Psoas muscle (tissue), 8 donors: ENCODE data around the gene ALDH1A2. TPM values are rescaled to one million over a fixed set of nuclear protein-coding genes. Genes with fewer than 3 reads are reported as not detected.

ENCODE experiments used
- ATAC-seq, 4 donors: fragments of 200-7000 bp; cut with Tn5 transposase; one replicate each; pipeline ENCODE4 v1.9.1; 2020; ENCODE audit warnings: moderate library complexity in 3 of 4, mild to moderate bottlenecking in 2 of 4
- DNase-seq, 2 donors: peaks; one replicate each; pipeline ENCODE4 v3.0.0-alpha.2; 2020
- H3K27ac ChIP-seq: fragments of 200-600 bp; one replicate; pipeline ENCODE4 v1.8.0; 2022
- H3K27me3 ChIP-seq, 3 donors: fragments of 200-600 bp in 1 of 3; one replicate each; pipeline versions ENCODE4 v1.6.1 to v1.8.0; 2013 to 2022; ENCODE audit warnings: low read length in 2 of 3, mild to moderate bottlenecking in 2 of 3, moderate library complexity in 1 of 3; ENCODE audit not compliant: insufficient read depth in 3 of 3
- H3K36me3 ChIP-seq, 2 donors: fragments of 200-600 bp in 1 of 2; one replicate each; pipeline versions ENCODE4 v1.6.1 to v1.8.0; 2013 to 2022; ENCODE audit warnings: low read depth in 1 of 2, mild to moderate bottlenecking in 1 of 2, moderate library complexity in 1 of 2; ENCODE audit not compliant: insufficient read depth in 1 of 2
- H3K4me1 ChIP-seq: fragments of 200-600 bp; one replicate; pipeline ENCODE4 v1.8.0; 2022
- H3K4me3 ChIP-seq: fragments of 200-600 bp; one replicate; pipeline ENCODE4 v1.8.0; 2022; ENCODE audit warnings: mild to moderate bottlenecking
- H3K9me3 ChIP-seq: fragments of 200-600 bp; one replicate; pipeline ENCODE4 v1.8.0; 2022
- WGBS, 3 donors: extraction: QIAGEN DNeasy Blood & Tissue Kit; methylation state at CpG; one replicate each; pipeline versions ENCODE4 v1.1.6 to v1.1.7; 2013; 5-methylcytosine and 5-hydroxymethylcytosine counted together
- intact Hi-C, 2 donors: fragments of 100-400 bp; cut with DNase I; formaldehyde crosslinking; loops; one replicate each; pipeline versions ENCODE4 v1.11.0 to v1.14.2; 2022
- polyA plus RNA-seq, 3 donors: library from polyadenylated mRNA; stranded (reverse); fragments of 200-250 nt; gene quantifications; one replicate each; pipeline ENCODE4 v1.2.3, GENCODE V29; 2013
- total RNA-seq, 4 donors: library from RNA; stranded (reverse); fragmentation: NEBNext Ultra II Directional in 2 of 4; extraction: Animal tissue kit (Norgen Biotek cat#: 25700) in 2 of 4; gene quantifications; one replicate each; pipeline versions ENCODE4 v1.2.1 to v1.2.4, GENCODE V29; 2021 to 2023
- TF ChIP-seq, protein P1 (sequence below): fragments of 200-600 bp; IDR thresholded peaks from one replicate; pipeline ENCODE4 v1.8.0; 2022; ENCODE audit warnings: antibody characterized with exemption
- donor health status: healthy with polysubstance abuse.
- donor health status: DM: no; HTN: no; CAD: no; lungs with moderate emphysema.
- donor health status: Bipolar disorder and iron deficiency.
- donor health status: healthy.
- donor health status: DM: yes; HTN: yes; CAD: no.
- donor health status: DM: no; HTN: no; CAD: no.
- donor health status: DM: no; HTN: no; CAD: no.
- donor health status: DM: yes; HTN: yes; CAD: no.

The ALDH1A2 gene
- total and polyA plus RNA-seq, 7 donors: 0.74 to 4.7 (median 2.5) TPM

DNA sequence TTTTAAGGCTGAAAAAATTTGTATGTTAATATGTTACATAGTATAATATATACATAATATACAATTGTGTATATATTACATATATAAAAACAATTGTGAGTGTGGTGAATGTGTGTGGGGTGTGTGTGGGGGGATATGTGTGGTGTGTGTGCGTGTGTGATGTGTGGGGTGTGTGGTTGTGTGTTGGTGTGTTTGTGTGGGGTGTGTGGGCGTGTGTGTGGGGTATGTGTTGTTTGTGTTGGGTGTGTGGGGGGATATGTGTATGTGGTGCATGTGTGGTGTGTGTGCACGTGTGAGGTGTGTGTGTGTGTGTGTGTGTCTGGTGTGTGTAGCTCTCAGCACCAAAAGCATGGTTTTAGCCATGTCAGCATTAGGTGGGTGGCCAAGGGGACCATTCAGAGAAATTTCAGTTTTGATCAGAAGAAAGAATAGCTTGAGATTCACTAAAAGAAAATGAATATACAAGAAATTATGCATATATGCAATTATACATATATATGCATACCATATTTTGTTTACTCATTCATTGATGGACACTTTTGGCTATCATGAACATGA is 118.9 kb downstream of the ALDH1A2 start:
- Histone ChIP-seq H3K9me3 (no peaks in the 10 kb centered on the region), H3K4me1 (no peaks in the 10 kb centered on the region), H3K27ac (no peak overlapping the region), H3K4me3 (no peak overlapping the region), H3K27me3 (peaks cover 0 to 9% (median 0%) of the 10 kb centered on the region in 3 donors), H3K36me3 (no peaks in the 10 kb centered on the region)
- DNase-seq (no peak), ATAC-seq (no peak)
- 90 to 95% (median 94%) methylated on average over 3 of the region's 3 CpGs for WGBS, 3 donors
- TF ChIP-seq, protein P1, sequence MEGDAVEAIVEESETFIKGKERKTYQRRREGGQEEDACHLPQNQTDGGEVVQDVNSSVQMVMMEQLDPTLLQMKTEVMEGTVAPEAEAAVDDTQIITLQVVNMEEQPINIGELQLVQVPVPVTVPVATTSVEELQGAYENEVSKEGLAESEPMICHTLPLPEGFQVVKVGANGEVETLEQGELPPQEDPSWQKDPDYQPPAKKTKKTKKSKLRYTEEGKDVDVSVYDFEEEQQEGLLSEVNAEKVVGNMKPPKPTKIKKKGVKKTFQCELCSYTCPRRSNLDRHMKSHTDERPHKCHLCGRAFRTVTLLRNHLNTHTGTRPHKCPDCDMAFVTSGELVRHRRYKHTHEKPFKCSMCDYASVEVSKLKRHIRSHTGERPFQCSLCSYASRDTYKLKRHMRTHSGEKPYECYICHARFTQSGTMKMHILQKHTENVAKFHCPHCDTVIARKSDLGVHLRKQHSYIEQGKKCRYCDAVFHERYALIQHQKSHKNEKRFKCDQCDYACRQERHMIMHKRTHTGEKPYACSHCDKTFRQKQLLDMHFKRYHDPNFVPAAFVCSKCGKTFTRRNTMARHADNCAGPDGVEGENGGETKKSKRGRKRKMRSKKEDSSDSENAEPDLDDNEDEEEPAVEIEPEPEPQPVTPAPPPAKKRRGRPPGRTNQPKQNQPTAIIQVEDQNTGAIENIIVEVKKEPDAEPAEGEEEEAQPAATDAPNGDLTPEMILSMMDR: no peak
- intact Hi-C loops: no loop called here

DNA sequence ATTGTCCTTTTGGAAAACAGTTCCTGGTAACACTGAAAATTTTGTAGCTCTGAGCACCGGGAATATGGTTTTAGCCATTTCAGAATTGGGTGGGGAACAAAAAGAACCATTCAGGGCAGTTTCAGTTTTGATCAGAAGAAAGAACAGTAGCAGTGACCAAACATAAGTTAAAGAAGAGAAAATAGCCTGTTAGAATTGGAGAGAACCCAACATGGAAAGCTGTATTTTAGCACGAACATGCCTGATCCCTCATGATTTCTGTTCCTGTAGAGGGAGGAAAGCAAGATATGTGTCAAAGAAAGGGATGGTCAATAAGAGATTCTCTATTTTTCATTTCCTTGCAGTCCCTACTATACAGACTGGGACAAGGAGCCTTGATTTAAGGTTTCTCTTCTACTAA is 119.9 kb downstream of the ALDH1A2 start:
- TF ChIP-seq, protein P1: no peak
- ATAC-seq (no peak), DNase-seq (no peak)
- no peak overlapping the region for H3K4me3 ChIP-seq
- H3K4me1 ChIP-seq: no peaks in the 10 kb centered on the region
- no peaks in the 10 kb centered on the region for H3K9me3 ChIP-seq
- H3K27ac ChIP-seq: no peak overlapping the region
- H3K27me3 ChIP-seq: peaks cover 0 to 11% (median 0%) of the 10 kb centered on the region in 3 donors
- 78 to 88% (median 85%) methylated on average over 2 of the region's 2 CpGs for WGBS, 3 donors
- no peaks in the 10 kb centered on the region for H3K36me3 ChIP-seq
- intact Hi-C loops: no loop called here

DNA sequence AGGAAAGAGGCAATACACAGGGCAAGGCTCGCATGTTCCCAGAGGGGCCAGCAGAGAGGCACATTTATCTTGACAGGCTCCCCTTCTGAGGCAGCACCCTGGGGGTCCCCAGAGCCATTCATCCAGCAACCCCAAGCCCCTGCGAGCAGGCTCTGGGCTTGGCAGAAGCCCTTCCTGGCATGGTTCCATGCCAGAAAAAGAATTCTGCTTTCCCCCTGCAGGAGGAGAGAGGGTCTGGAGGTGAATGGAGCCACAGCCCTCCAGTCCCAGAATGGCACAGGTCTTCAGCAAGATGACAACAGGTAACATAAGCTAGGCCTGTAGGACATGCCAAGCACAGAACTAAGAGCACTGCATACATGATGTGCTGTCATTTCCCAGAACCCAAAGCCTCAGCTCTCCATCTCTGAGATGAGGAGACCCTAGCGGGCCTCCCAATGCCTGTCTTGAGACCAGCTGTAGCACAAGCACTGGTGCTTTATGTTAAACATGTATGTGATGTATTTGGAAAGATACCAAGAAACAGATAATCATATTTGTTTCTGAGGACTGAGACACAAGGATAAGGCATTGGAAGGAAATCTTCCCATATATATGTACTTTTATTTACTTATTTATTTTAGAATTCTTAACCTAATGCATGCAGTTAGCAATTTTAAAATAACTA is 121.6 kb downstream of the ALDH1A2 start:
- Histone ChIP-seq H3K27ac (no peak overlapping the region), H3K4me3 (no peak overlapping the region), H3K4me1 (no peaks in the 10 kb centered on the region), H3K9me3 (no peaks in the 10 kb centered on the region), H3K36me3 (no peaks in the 10 kb centered on the region), H3K27me3 (peaks cover 0 to 12% (median 0%) of the 10 kb centered on the region in 3 donors)
- intact Hi-C loops: no loop called here
- ATAC-seq (no peak), DNase-seq (no peak)
- WGBS, 3 donors: 76 to 81% (median 80%) methylated on average over 3 of the region's 3 CpGs
- TF ChIP-seq, protein P1: no peak

DNA sequence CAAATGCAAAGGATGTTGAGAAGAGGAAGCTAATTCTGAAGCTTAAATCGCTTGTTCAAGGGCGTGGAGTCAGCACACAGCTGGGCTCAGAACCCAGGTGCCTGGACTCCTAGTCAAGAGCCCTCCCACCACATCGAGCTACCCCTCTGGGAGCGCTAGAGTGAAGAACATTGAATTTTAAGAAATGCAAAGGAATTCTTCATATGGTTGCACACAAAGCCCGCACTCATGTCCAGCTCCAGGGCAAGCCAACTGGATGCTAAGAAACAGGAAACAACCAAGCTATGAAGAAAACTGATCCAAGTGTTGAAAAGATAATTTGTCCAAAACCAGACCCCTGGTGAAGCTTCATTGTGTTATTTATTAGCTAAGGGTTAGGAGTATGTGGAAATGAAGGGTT is 122.3 kb downstream of the ALDH1A2 start:
- Histone ChIP-seq H3K9me3 (no peaks in the 10 kb centered on the region), H3K27me3 (peaks cover 0 to 12% (median 0%) of the 10 kb centered on the region in 3 donors), H3K4me3 (no peak overlapping the region), H3K36me3 (no peaks in the 10 kb centered on the region), H3K4me1 (no peaks in the 10 kb centered on the region), H3K27ac (no peak overlapping the region)
- ATAC-seq: no peak
- DNase-seq: no peak
- WGBS, 3 donors: 76 to 91% (median 85%) methylated on average over 5 of the region's 5 CpGs
- intact Hi-C loops: no loop called here
- TF ChIP-seq, protein P1: no peak

DNA sequence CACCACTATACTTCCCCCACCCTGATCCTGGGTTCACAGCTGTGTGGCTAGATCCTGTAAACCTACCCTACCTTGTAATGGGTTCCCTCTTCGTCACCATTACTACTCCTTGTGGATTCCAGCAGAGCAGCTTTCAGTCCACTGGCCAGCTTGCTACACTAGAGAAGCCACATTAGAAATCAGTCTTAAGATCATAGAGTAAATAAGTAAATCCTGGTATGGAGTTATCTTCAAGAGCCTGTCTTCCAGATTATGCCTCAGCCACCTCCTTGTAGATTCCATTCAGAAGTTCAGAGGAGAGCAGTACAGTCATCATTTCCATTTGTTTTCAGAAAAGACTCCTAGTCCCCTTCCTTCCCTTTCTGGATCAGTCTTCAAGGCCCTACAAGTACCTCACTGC is 123.7 kb downstream of the ALDH1A2 start:
- H3K36me3 ChIP-seq: no peaks in the 10 kb centered on the region
- H3K27me3 ChIP-seq: peaks cover 0 to 12% (median 0%) of the 10 kb centered on the region in 3 donors
- no peak for ATAC-seq
- 83 to 100% (median 90%) methylated on average over 1 of the region's 1 CpG for WGBS, 3 donors
- no peak overlapping the region for H3K27ac ChIP-seq
- no peaks in the 10 kb centered on the region for H3K9me3 ChIP-seq
- H3K4me1 ChIP-seq: no peaks in the 10 kb centered on the region
- H3K4me3 ChIP-seq: no peak overlapping the region
- intact Hi-C loops: no loop called here
- TF ChIP-seq, protein P1: no peak
- no peak for DNase-seq
